Memory B cell (primary cell): ENCODE results near the gene SCD5.

Experiments used
- ATAC-seq: fragments of 150-1000 bp; cut with Tn5 transposase; 2 replicates; pipeline ENCODE4 v1.10.0; 2021; ENCODE audit warnings: low read depth, mild to moderate bottlenecking, moderate library complexity
- DNase-seq, 2 donors: peaks; one replicate each; pipeline ENCODE4 v3.0.0; 2022; ENCODE audit warnings: low spot score in 2 of 2
- H3K27ac Mint-ChIP-seq: one replicate; pipeline ENCODE4 v1.8.0; 2022; ENCODE audit warnings: mild to moderate bottlenecking, moderate library complexity, mixed read lengths
- H3K27me3 Mint-ChIP-seq: one replicate; pipeline ENCODE4 v1.8.0; 2022; ENCODE audit warnings: mixed read lengths
- H3K36me3 Mint-ChIP-seq: one replicate; pipeline ENCODE4 v1.8.0; 2022; ENCODE audit warnings: mild to moderate bottlenecking, mixed read lengths
- H3K4me1 Mint-ChIP-seq: one replicate; pipeline ENCODE4 v1.8.0; 2022; ENCODE audit warnings: mixed read lengths
- H3K4me3 Mint-ChIP-seq: one replicate; pipeline ENCODE4 v1.8.0; 2022; ENCODE audit warnings: mild to moderate bottlenecking, moderate library complexity, mixed read lengths
- H3K9me3 Mint-ChIP-seq: one replicate; pipeline ENCODE4 v1.8.0; 2022; ENCODE audit warnings: mixed read lengths

The SCD5 gene

GRCh38 chr4:82786828-82787227 is 11.8 kb downstream of the SCD5 start:
- peaks cover 17% of the 10 kb centered on the region for H3K27me3 Mint-ChIP-seq
- no peaks in the 10 kb centered on the region for H3K9me3 Mint-ChIP-seq
- no peak for ATAC-seq
- no peak overlapping the region for H3K27ac Mint-ChIP-seq
- no peak for DNase-seq
- H3K36me3 Mint-ChIP-seq, result no peaks in the 10 kb centered on the region
- H3K4me3 Mint-ChIP-seq, result no peak overlapping the region
- no peaks in the 10 kb centered on the region for H3K4me1 Mint-ChIP-seq

- peaks cover 14% of the 10 kb centered on the region for H3K27me3 Mint-ChIP-seq
- H3K9me3 Mint-ChIP-seq, result no peaks in the 10 kb centered on the region
- DNase-seq, result no peak
Measured at GRCh38 chr4:82785611-82786400, 12.8 kb downstream of the SCD5 start.

GRCh38 chr4:82784681-82785610 is 13.7 kb downstream of the SCD5 start:
- no peak overlapping the region for H3K4me3 Mint-ChIP-seq
- H3K4me1 Mint-ChIP-seq, result no peaks in the 10 kb centered on the region
- no peak for ATAC-seq
- no peak for DNase-seq
- H3K27ac Mint-ChIP-seq, result no peak overlapping the region
- peaks cover 11% of the 10 kb centered on the region for H3K27me3 Mint-ChIP-seq
- H3K36me3 Mint-ChIP-seq, result no peaks in the 10 kb centered on the region
- H3K9me3 Mint-ChIP-seq, result no peaks in the 10 kb centered on the region

More at GRCh38 chr4:82785611-82786400, 12.8 kb downstream of the SCD5 start:
- ATAC-seq, result no peak
- no peak overlapping the region for H3K27ac Mint-ChIP-seq
- H3K4me1 Mint-ChIP-seq, result no peaks in the 10 kb centered on the region
- H3K4me3 Mint-ChIP-seq, result no peak overlapping the region
- H3K36me3 Mint-ChIP-seq, result no peaks in the 10 kb centered on the region

GRCh38 chr4:82782626-82783345 is 15.8 kb downstream of the SCD5 start:
- DNase-seq (no peak), ATAC-seq (no peak)
- Mint-ChIP-seq H3K9me3 (peaks cover 2% of the 10 kb centered on the region), H3K4me3 (no peak overlapping the region), H3K27me3 (peaks cover 8% of the 10 kb centered on the region), H3K36me3 (no peaks in the 10 kb centered on the region), H3K4me1 (no peaks in the 10 kb centered on the region), H3K27ac (no peak overlapping the region)

GRCh38 chr4:82780752-82781231 is 17.8 kb downstream of the SCD5 start:
- H3K9me3 Mint-ChIP-seq, result peaks cover 2% of the 10 kb centered on the region
- H3K27me3 Mint-ChIP-seq, result peaks cover 5% of the 10 kb centered on the region
- H3K36me3 Mint-ChIP-seq, result no peaks in the 10 kb centered on the region
- ATAC-seq (no peak), DNase-seq (no peak)
- H3K4me3 Mint-ChIP-seq, result no peak overlapping the region
- no peak overlapping the region for H3K27ac Mint-ChIP-seq
- H3K4me1 Mint-ChIP-seq, result no peaks in the 10 kb centered on the region

- no peak overlapping the region for H3K27ac Mint-ChIP-seq
- H3K27me3 Mint-ChIP-seq, result peaks cover 7% of the 10 kb centered on the region
- no peak overlapping the region for H3K4me3 Mint-ChIP-seq
- peaks cover 2% of the 10 kb centered on the region for H3K9me3 Mint-ChIP-seq
- no peak for ATAC-seq
- DNase-seq, result no peak
- no peaks in the 10 kb centered on the region for H3K4me1 Mint-ChIP-seq
- no peaks in the 10 kb centered on the region for H3K36me3 Mint-ChIP-seq
Measured at GRCh38 chr4:82780170-82780751, 18.3 kb downstream of the SCD5 start.

GRCh38 chr4:82779032-82779431 is 19.6 kb downstream of the SCD5 start:
- no peak overlapping the region for H3K27ac Mint-ChIP-seq
- ATAC-seq, result no peak
- H3K4me1 Mint-ChIP-seq, result no peaks in the 10 kb centered on the region
- DNase-seq, result no peak
- peaks cover 2% of the 10 kb centered on the region for H3K9me3 Mint-ChIP-seq
- peaks cover 9% of the 10 kb centered on the region for H3K27me3 Mint-ChIP-seq
- no peak overlapping the region for H3K4me3 Mint-ChIP-seq
- H3K36me3 Mint-ChIP-seq, result no peaks in the 10 kb centered on the region

GRCh38 chr4:82777857-82778525 is 20.6 kb downstream of the SCD5 start:
- Mint-ChIP-seq H3K4me1 (no peaks in the 10 kb centered on the region), H3K36me3 (no peaks in the 10 kb centered on the region), H3K4me3 (no peak overlapping the region), H3K27ac (no peak overlapping the region), H3K9me3 (peaks cover 2% of the 10 kb centered on the region), H3K27me3 (peaks cover 13% of the 10 kb centered on the region)
- DNase-seq, result no peak
- no peak for ATAC-seq

GRCh38 chr4:82776925-82777542 is 21.6 kb downstream of the SCD5 start:
- no peak overlapping the region for H3K4me3 Mint-ChIP-seq
- H3K27ac Mint-ChIP-seq, result no peak overlapping the region
- peaks cover 2% of the 10 kb centered on the region for H3K9me3 Mint-ChIP-seq
- ATAC-seq (no peak), DNase-seq (no peak)
- H3K4me1 Mint-ChIP-seq, result no peaks in the 10 kb centered on the region
- no peaks in the 10 kb centered on the region for H3K36me3 Mint-ChIP-seq
- peaks cover 15% of the 10 kb centered on the region for H3K27me3 Mint-ChIP-seq

- H3K4me3 Mint-ChIP-seq, result no peak overlapping the region
- H3K27me3 Mint-ChIP-seq, result peaks cover 18% of the 10 kb centered on the region
- ATAC-seq, result no peak
- H3K27ac Mint-ChIP-seq, result no peak overlapping the region
- DNase-seq, result no peak
- H3K4me1 Mint-ChIP-seq, result no peaks in the 10 kb centered on the region
- peaks cover 2% of the 10 kb centered on the region for H3K9me3 Mint-ChIP-seq
- H3K36me3 Mint-ChIP-seq, result no peaks in the 10 kb centered on the region
Measured at GRCh38 chr4:82775243-82775642, 23.4 kb downstream of the SCD5 start.

GRCh38 chr4:82774711-82775171 is 23.9 kb downstream of the SCD5 start:
- no peak overlapping the region for H3K27ac Mint-ChIP-seq
- ATAC-seq (no peak), DNase-seq (no peak)
- no peaks in the 10 kb centered on the region for H3K4me1 Mint-ChIP-seq
- H3K4me3 Mint-ChIP-seq, result no peak overlapping the region
- peaks cover 2% of the 10 kb centered on the region for H3K9me3 Mint-ChIP-seq
- no peaks in the 10 kb centered on the region for H3K36me3 Mint-ChIP-seq
- peaks cover 20% of the 10 kb centered on the region for H3K27me3 Mint-ChIP-seq

- Mint-ChIP-seq H3K36me3 (no peaks in the 10 kb centered on the region), H3K9me3 (peaks cover 2% of the 10 kb centered on the region), H3K27me3 (peaks cover 23% of the 10 kb centered on the region), H3K27ac (no peak overlapping the region), H3K4me3 (no peak overlapping the region), H3K4me1 (no peaks in the 10 kb centered on the region)
- ATAC-seq (no peak), DNase-seq (no peak)
Measured at GRCh38 chr4:82773057-82773456, 25.5 kb downstream of the SCD5 start.

GRCh38 chr4:82770607-82771006 is 28.0 kb downstream of the SCD5 start:
- DNase-seq (no peak), ATAC-seq (no peak)
- Mint-ChIP-seq H3K9me3 (peaks cover 10% of the 10 kb centered on the region), H3K4me3 (no peak overlapping the region), H3K4me1 (no peaks in the 10 kb centered on the region), H3K36me3 (peaks cover 4% of the 10 kb centered on the region), H3K27ac (no peak overlapping the region), H3K27me3 (peaks cover 24% of the 10 kb centered on the region)
